Activated T-cell treated with anti-CD3 and anti-CD28 coated beads for 1 hour (primary cell): ENCODE results near the gene SUSD4.

Experiments
- DNase-seq: peaks from one replicate; pipeline ENCODE4 v3.0.0-alpha.2; 2020; ENCODE audit warnings: low read depth

SUSD4 gene

GRCh38 chr1:223329252-223329651 lies 34.7 kb downstream of the SUSD4 start:
- no peak for DNase-seq

- no peak for DNase-seq
Measured at GRCh38 chr1:223328566-223328965, 35.4 kb downstream of the SUSD4 start.

GRCh38 chr1:223326776-223327175 lies 37.2 kb downstream of the SUSD4 start:
- no peak for DNase-seq

DNA sequence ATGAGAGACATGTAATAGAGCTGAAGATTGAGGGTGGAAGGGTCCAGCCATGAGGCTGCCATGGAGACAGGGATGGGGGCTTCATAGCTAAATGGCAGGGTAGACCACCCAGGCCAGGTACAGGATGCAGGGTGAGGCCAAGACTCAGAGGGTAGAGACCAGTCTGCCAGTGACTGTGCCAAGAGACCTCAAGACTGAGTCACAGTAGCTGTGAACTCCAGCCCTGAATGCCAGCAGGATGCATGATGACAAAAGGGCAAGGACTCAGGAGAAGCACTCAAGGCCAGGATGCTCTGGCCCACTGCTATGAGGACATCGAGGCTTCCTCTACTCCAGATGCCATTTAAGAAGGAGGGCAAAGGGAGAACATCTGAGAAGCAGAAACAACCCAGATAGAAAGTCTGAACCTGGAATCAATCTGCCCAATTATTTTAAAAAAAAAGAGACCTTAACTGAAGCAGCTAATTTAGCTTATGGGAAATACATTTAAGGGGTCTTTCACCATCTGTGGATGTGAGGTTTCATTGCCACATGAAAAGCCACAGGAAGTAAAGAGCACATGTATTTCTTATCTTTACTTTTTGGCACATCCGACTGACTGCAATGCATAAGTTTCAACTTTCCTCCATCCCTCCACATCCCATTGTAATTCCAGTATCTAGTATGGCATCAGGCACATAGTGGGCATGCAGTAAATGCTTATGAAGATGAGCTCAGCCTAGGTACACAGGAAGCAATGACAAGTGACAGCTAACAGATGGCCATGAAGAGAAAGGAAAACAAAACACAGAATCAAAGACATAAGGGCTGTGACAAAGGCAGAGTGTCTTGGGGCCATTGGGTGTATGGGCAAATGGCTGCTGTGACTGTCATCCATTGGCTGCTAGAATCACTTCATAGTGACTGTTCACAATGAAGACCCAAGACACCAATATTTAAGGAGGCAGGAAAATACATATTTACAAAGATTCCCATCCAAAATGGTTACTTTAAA lies 40.2 kb downstream of the SUSD4 start:
- no peak for DNase-seq

DNA sequence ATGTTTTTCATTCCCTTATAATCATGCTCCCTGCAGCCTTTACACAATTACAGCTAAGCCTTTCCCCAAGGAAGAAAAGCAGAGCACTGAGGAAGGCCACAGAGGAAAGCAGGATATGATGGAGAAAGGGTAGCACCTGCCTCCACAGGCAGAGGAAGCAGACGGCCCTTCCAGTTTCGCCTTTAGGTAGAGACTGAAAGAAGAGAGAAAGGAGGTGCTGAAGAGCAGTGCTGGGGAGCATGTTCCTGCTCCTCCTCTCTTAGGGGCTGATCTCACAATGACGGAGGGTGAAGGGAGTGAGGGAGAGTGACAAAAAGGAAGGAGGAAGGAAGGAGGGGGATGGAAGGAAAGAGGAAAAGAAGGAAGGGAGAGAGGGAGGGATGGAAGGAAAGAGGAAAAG lies 41.1 kb downstream of the SUSD4 start:
- DNase-seq, result no peak

GRCh38 chr1:223320959-223321358 lies 43.0 kb downstream of the SUSD4 start:
- no peak for DNase-seq

DNA sequence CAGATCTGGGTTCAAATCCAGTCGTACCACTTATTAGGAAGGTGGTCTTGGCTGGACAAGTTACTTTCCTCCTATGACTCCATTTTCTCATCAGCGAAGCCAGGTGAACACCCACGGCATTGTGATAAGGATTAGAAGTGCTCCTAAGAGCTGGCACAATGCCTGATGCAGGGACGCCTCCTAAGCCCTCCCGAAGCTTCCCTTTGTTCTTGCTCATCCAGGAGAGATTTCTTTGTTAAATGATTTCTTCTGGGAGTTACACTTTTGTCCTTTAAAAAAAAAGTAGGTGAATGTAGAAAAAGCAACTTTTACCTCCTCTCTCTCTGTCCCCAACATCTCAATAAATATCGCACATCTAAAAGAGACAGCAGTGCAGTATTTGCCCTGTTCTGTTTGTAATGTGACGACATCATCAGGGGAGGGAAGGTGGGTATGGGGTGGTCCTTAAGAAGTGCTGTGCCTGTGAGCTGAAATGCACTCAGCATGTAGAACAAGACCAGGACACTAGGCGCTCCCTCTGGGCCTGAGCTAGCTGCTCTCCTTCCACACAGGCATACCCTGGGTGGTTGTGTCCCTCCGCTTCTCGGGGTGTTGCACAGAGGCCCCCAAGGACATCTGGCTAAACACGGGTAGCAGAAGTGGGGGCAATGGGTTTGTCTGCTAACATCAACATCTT lies 43.9 kb downstream of the SUSD4 start:
- DNase-seq, result no peak

DNA sequence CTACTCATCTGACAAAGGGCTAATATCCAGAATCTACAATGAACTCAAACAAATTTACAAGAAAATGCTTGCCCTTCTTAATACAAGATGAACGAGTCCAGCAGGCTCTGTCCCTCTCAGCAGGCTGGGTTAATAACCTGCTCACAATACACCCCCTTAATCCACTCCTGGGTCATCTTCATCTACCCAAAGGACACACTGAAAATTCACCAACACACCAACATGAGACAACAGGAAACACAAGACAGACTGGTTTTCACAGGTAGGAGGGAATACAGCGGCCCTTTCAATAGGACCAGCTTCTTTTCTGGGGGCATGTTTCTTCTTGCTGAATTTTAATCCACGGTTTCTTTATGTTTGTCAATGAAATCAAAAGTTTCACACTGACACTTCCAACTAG lies 44.6 kb downstream of the SUSD4 start:
- no peak for DNase-seq

DNA sequence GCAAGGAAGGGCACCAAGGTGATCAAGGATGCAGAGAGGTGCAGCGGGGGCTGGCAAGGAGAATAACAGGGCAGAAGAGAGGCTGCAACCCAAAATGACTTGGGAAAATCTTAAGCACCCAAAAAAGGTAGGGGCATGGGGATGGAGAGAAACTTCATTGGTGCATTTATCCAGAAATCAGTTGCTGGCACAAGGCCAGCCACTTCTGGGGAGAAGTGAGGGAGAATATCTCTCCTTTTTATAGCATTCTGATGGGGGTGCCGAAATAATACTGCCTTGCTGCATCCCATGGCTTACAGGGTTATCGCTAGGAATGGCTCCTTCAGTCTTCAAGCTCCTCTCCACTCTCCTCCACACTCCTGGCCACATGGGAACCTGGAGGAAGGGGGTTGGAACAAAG lies 47.9 kb downstream of the SUSD4 start:
- DNase-seq, result no peak

GRCh38 chr1:223315665-223316064 lies 48.3 kb downstream of the SUSD4 start:
- DNase-seq, result no peak

GRCh38 chr1:223313415-223313754 lies 50.6 kb downstream of the SUSD4 start:
- DNase-seq, result no peak

DNA sequence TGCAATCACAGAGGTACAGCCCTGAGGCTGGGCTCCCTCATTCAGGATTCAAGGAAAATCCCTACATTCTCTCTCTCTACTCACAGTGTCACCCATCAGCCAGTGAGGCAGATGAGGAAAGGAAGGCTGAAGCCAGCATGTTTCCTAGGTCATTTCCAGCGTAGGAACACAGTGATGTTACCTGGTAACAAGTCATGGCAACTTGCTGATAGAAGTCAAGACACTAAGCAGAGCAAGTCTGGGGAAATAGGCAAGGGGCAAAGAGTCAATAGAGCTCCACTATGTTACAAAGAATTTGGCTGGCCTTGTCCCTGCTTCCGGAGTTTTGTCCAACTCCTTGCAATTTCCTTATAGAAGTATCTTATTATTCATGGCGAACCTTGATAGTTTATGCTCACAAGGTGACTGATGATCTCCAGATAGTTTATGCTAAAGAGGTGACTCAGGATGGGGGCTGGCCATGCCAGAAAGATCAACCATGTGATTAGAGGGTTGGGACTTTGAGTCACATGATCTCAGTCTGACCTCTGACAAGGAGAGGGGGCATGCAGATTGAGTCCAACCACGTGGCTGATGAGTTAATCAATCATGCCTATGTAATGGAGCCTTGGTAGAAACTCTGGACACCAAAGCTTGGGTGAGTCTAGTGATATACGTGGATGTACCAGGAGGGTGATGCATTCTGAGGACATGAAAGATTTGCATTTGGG lies 51.1 kb downstream of the SUSD4 start:
- no peak for DNase-seq

GRCh38 chr1:223312273-223312672 lies 51.7 kb downstream of the SUSD4 start:
- no peak for DNase-seq

DNA sequence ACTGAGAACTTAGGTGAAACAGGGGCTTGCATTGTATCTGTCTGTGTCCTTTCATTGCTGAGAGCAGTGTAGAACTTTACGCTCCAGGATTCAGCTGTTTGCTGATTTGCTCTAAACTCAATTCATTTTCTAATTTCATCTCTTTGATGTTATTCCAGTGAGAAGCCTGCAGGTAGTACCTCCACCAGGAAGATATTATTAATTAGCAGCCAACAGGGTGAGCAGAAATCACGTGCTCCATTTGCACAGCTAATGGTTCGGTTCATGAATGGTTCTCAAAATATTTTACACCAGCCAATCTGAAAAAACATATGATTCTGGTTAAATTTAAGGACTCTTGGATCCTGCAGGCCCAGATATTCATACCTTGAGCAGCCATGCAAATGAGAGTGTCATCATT lies 52.1 kb downstream of the SUSD4 start:
- DNase-seq, result no peak

GRCh38 chr1:223308136-223308535 lies 55.8 kb downstream of the SUSD4 start:
- no peak for DNase-seq

- no peak for DNase-seq
Measured at GRCh38 chr1:223307544-223307943, 56.4 kb downstream of the SUSD4 start.

DNA sequence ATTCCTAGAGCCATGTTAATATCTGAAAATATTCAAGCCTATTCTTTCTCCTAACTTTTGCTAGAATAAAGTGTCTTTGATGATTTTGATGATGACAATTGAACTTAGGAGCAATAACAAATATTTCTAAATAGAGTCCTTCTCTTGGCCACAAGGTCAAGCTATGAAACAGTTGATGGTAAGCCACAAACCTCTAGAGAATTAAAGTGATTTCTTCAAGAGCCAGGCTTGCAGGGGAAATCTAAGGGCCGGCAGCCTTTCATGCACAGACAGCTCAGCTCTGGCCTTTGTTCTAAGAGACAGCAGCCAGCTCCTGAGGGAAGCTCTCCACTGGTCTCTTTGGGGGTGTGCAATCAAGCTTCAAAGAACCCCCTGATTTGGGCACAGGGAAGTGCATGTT lies 59.0 kb downstream of the SUSD4 start:
- DNase-seq, result no peak

DNA sequence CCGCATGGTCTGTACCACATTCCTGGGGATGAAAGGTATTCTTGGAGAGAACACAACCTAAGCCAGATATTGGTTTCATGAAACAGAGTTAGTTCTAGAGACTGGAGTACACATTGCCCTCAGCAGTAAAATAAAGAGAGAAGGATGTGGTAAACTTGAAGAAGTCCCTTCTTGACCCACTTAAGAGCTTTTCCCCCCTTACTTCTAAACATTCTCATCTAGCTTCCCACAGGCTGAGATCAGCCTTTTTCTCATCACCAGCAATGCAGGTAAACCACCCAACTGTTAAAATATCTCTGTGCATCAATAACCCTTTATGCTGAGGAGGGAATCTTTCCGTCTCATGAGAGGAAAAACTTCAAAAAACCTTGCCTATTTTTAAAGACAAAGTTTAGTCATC lies 62.6 kb downstream of the SUSD4 start:
- no peak for DNase-seq

GRCh38 chr1:223299553-223299952 lies 64.4 kb downstream of the SUSD4 start:
- no peak for DNase-seq

DNA sequence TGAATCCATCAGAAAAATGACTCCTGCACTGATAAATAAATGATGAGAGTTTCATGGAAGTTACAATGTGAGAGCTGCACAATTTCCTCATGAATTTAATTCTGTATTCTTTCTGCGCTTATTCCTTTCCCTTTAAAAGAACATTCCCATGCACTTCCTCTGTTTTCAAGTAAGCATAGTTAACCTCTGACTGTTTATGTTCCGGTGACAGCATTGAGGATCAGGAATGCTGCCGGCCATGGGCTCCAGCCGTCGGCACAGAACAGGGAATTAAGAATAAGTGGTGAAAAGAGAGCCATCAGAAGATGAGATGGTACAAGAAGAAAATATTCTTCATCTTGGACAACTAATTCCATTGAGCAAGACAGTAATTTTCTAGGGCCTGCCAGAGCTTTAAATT lies 65.3 kb downstream of the SUSD4 start:
- DNase-seq, result no peak

GRCh38 chr1:223297800-223298199 lies 66.2 kb downstream of the SUSD4 start:
- DNase-seq, result no peak

DNA sequence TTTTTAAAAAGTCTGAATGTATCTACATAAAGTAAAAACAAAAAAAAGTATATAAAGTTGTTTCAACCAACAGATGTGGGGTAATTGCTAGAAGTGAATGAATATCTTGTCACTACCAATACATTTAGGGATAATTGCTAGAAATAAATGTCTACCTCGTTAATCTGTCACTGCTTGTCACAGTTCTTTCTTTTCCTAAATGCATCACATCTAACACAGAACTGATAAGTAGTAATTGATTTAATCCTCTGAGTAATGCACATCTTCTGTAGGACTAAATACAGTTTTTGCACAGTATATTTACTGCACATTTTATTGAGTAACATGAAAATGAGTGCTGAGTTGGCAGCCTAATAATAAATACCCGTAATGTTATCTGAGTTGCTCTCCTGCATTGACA lies 72.2 kb downstream of the SUSD4 start:
- no peak for DNase-seq

- DNase-seq, result no peak
Measured at GRCh38 chr1:223290397-223290796, 73.6 kb downstream of the SUSD4 start.
